DMS79 (cell line): ENCODE measurements around the gene CERCAM.
"Not testable (repeated sequence)": the region's sequence is repeated elsewhere in the genome, so short reads cannot be mapped to it uniquely, and the experiment has no call there.

Experiments
- DNase-seq: peaks from one replicate; lab custom pipeline; 2025; lab: John Stamatoyannopoulos, UW

CERCAM gene

GRCh38 chr9:128393145-128393775 lies 27.4 kb upstream of the CERCAM start:
- no peak for DNase-seq

DNA sequence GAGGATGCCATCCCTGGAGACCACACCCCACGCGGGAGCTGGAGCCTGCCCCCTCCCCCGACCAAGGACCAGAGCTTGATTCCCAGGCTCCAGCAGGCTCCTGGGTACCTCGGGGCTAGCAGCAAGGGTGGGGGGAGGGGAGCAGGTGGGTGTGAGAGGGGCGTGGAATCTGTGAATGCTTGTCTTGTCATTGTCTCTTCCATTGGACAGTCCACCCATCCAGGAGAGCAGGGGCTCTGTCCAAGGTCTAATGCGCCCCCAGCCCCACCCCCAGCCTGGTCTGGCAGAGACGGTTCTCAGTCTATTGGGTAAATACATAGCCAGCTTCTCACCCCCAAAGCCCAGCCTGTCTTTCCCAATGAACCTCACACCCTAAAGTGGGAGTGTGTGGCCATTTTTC lies 26.7 kb upstream of the CERCAM start:
- DNase-seq, result no peak

- DNase-seq, result no peak
These were observed 26.1 kb upstream of the CERCAM start for GRCh38 chr9:128394379-128395168.

DNA sequence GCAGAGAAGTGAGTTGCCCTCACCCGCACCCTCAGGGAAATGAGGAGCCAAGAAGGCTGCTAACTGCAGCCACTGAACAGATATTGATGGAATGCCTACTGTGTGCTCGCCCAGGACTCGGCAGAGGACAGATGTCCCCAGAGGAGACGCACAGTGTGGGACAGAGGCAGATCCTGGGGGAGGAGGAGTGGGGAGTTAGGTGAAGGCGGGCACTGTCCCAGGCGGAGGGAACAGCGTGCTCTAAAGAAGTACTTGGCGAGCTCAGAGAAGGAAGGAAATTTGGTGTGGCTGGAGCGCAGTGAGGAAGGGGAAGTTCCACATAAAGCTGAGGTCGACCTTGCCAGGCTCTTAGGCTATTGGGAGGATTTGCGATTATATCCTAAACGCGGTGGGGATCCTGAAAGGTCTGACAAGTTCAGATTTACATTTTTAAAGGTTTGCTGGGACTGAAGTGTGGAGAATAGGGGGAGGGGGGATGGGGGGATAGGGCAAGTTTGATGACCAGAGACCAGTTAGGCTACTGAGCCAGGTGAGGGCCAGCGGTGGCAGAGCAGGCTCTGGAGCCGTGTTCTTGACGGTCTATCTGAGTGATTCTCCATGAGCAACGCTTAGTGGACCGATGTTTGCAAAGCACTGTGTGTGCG lies 23.6 kb upstream of the CERCAM start:
- DNase-seq, result no peak

DNA sequence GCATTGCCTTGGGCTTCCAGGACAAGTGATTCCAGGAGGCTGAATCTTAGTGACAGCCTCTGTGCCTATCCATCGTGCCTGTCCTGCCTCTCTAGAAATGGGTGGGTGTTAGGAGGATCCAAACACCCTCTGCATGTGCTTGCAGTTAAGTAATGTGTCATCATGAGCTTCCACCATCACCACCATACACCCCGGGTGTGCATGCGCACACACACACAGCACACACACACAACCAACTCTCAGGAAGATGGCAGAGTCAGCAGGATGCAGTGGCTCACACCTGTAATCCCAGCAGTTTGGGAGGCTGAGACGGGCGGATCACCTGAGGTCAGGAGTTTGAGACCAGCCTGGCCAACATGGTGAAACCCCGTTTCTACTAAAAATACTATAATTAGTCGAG lies 22.8 kb upstream of the CERCAM start:
- no peak for DNase-seq

GRCh38 chr9:128399861-128400260 lies 20.8 kb upstream of the CERCAM start:
- DNase-seq, result no peak

DNA sequence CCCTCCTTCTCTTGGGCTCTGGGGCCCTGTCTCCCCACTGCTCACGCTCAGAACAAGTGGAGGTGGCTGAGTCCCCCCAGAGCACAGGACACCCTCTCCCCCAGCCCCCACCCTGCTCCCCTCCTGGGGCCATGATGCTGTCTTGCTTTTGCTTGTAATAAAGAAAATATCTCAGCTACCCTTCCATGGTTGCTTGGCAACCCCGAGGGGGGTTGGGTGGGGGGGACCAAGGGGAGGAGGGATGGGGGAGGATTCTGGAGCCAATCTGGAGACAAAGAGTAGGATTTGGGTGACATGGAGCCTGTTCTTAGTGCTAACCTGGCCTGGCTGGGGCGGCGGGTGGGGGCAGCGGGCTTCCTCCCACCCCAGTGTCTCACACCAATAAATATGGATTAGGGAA lies 16.1 kb upstream of the CERCAM start:
- no peak for DNase-seq

- DNase-seq, result no peak
These were observed 15.4 kb upstream of the CERCAM start for GRCh38 chr9:128405077-128405779.

DNA sequence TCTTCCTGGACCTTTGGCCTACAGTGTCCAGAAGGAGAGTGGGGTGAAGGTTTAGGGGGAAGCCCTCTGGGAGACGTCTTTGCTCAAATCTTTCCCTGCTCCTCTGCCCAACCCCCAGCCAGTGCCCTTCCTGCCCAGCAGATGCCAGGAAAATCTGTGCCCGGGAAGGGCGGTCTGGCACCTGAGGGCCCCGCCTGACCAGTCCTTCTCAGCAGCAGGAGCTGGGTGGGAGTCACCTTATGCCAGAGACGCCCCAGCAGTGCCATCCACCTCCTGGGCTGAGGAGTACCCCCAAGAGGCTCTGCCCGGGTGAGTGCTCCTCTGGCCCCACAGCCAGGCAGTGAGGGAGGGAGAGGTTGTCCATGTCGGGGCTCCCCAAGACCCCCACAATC lies 14.9 kb upstream of the CERCAM start:
- DNase-seq, result no peak

GRCh38 chr9:128406848-128407391 lies 13.7 kb upstream of the CERCAM start:
- DNase-seq, result no peak

DNA sequence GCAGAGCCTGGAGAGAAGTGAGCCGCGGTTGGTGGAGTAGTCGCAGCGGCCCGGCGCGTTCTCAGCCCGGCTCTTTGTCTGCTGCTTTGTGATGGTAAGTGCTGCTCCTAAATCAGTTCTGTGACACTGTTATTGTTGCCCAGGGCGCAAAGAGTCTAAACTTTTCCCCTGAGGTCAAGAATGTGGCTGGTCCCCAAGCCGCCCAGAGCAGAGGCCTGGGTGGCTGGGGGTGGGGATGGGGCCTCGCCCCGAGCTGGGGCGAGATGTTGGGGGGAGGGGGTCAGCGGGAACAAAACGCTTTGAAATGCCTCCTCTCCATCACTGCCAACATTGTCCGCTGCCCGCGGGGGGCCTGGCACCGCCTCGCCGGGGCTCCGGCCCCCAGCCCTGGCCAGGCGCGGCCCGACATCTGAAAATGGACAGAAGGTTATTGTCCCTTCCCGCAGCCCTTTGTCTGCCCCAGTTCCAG lies 11.7 kb upstream of the CERCAM start:
- DNase-seq, result no peak

DNA sequence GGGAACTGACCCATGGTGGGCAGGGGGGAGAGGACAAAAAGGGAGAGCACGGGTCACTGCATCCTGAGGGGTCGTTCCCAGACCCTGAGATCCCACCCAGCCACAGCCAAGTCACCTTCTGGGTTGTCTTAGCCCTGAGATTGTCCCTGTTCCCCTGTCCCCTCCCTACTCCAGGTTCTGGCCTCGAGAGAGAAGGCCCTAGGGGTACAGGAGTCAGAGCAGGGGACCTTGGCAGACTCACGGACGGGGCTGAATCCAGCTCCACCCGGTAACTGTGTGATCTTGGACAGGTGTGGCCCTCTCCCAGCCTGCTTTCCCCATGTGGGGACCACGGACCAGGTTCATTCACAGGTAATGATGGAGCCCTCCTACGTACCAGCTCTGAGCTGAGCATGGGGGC lies 11.2 kb upstream of the CERCAM start:
- no peak for DNase-seq

GRCh38 chr9:128409978-128410377 lies 10.7 kb upstream of the CERCAM start:
- DNase-seq, result no peak

DNA sequence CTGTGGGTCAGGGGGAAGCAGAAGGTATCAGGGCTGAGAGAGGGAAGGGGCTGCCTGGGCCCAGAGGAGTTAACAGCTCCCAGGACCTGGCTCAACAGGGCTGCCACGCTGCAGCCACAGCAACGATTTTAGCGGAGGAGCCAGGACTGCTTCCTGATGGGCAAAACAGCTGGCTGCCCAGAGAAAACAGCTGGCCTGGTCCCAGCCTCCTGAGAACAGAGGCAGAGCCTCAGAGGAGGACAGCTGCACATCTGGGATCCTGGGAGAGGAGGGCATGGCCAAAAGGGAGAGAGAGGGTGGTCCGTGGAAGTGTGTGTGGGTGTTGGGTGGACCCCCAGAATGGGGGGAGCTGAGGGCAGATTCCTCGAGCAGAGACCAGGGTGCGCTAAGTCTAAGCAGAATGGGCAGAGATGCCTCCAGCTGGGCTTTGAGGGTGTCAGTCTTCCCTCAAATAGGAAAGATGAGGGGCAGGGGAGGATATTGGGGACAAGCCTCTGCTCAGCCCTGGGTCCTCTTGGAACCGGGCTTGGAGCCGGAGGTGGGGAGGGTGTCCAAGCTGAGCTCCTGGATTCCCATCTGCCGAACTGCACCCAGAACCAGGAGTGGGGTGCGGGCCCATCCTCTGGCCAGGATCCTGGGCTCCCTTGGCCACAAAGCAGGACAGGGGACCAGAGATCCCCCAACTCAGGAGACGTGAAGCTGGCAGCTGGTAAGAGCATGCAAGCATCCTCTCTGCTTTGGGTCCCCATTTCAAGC lies 9.1 kb upstream of the CERCAM start:
- DNase-seq, result no peak

DNA sequence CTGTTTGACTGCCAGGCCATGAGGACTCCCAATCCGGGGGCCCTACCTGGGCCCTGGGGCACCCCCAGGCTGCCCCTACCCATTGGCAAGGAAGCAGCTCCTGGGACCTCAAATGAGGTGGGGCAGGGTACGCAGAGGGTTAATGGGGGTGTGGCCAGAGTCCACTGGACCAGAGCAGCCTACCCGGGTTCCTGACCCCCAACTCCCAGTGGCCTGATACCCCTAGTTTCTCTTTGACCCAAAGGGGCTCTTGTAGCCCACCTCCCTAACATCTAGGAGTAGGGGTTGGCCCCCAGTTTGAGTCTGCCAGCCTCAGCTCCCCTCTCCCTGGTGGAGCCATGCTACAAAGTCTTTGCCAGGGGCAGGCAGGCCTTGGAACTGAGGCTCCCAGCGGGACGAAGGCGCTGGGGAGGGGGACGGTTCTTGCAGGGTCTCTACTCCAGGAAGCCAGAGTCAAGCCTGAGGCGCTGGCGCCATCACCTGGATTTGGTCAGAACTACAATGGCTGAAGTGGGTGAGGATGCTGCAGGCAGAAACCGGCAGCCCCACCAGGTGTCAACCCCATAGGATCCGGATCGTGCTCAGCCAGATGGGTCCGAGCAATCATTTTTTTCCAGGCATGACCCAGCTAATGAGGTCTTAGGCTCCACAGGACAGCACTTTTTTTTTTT lies 8.4 kb upstream of the CERCAM start:
- peak; percentile 77 for DNase-seq

DNA sequence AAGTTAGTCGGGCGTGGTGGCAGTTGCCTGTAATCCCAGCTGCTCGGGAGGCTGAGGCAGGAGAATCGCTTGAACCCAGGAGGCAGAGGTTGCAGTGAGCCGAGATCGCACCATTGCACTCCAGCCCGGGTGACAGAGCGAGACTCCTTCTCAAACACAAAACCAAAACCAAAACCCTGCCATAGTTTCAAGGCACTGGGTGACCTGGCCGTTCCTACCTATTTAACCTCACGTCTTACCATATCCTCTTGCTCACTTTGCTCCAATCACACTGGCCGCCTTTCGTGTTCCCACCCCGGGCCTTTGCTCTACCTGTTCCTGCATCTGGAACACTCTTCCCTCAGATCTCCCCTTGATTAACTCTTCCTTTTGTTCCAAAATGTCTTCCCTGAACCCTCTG lies 6.9 kb upstream of the CERCAM start:
- not testable (repeated sequence) for DNase-seq

DNA sequence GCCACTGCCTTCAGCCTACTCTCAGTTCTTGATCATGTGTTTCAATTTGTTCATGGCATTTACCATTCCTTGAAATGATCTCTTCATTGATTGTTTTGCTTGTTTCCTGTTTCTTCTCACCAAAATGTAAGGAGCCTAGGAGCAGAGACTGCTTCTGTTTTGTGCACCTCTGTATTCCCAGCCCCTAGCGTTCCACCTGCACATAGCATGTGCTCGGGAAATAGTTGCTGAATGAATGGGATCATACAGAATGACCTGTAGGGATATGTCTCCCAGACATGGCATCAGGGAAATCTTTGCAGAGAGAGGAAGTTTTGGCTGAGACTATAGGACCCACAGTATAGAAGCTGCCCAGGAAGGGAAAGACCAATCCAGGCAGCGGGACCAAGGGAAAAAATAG lies 6.2 kb upstream of the CERCAM start:
- no peak for DNase-seq

- no peak for DNase-seq
These were observed 5.4 kb upstream of the CERCAM start for GRCh38 chr9:128415281-128415680.

DNA sequence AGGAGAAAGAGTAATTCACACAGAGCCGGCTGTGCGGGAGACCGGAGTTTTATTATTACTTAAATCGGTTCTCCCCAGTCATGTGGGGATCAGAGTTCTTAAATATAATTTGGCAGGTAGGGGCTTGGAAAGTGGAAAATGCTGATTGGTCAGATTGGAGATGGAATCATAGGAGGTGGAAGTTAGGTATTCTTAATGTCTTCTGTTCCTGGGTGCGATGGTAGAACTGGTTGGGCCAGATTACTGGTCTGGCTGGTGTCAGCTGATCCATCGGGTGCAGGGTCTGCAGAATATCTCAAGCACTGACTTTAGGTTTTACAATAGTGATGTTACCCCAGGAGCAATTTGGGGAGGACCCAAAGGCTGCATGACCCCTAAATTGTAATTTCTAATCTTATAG lies 4.6 kb upstream of the CERCAM start:
- peak; percentile 10 for DNase-seq

GRCh38 chr9:128416432-128417019 lies 4.1 kb upstream of the CERCAM start:
- no peak for DNase-seq
